Mesothelial cell of epicardium (in vitro differentiated cells): ENCODE results near the gene ADAR. TPM values are rescaled to one million over a fixed set of nuclear protein-coding genes. Genes with fewer than 3 reads are reported as not detected.

Source experiments
- DNase-seq, 2 experiments: peaks; one replicate each; pipeline ENCODE4 v3.0.0; 2021; ENCODE audit warnings: low spot score in 2 of 2; ENCODE audit not compliant: unreplicated experiment in 2 of 2
- H3K27ac Mint-ChIP-seq: 2 replicates; pipeline ENCODE4 v1.8.0; 2021; ENCODE audit warnings: mixed read lengths
- H3K27me3 Mint-ChIP-seq: 2 replicates; pipeline ENCODE4 v1.8.0; 2021; ENCODE audit warnings: low read depth, mixed read lengths
- H3K36me3 Mint-ChIP-seq: 2 replicates; pipeline ENCODE4 v1.8.0; 2021; ENCODE audit warnings: mixed read lengths
- H3K4me1 Mint-ChIP-seq: 2 replicates; pipeline ENCODE4 v1.8.0; 2021; ENCODE audit warnings: mixed read lengths
- H3K4me3 Mint-ChIP-seq: 2 replicates; pipeline ENCODE4 v1.8.0; 2021; ENCODE audit warnings: mild to moderate bottlenecking, moderate library complexity, mixed read lengths
- H3K9me3 Mint-ChIP-seq: 2 replicates; pipeline ENCODE4 v1.8.0; 2021; ENCODE audit warnings: mixed read lengths
- total RNA-seq: library from RNA; stranded (reverse); gene quantifications from 3 replicates; pipeline ENCODE4 v1.2.1, GENCODE V29; 2021
- TF ChIP-seq, protein P1 (sequence below): fragments of 200-600 bp; sonication (generic); IDR thresholded peaks from one replicate; pipeline ENCODE4 v1.5.0; 2021; ENCODE audit warnings: antibody characterized with exemption; ENCODE audit not compliant: unreplicated experiment

Gene ADAR
- total RNA-seq, 1 donor from 2014 or later, result 229 TPM

DNA sequence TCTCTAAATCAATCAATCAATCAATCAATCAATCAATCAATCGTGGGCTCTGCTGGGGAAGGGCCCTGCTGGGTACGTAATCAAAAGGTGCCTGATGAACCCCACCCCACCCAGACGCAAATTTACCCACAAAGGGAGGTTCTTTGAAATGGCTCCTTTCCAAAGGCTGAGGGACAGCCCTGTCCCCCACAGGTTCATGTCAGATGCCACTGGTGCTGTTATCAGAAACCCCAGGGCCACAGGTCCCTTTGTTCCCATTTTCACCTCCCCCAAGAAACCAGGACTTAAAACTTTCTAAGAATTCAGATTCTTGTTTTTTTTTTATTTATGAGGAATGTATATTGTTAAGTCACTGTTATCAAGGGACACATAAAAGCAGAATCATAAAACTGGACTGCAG lies 26.2 kb downstream of the ADAR start:
- Mint-ChIP-seq H3K4me1 (peaks cover 2% of the 10 kb centered on the region), H3K27ac (no peak overlapping the region), H3K9me3 (no peaks in the 10 kb centered on the region), H3K27me3 (no peaks in the 10 kb centered on the region), H3K4me3 (no peak overlapping the region), H3K36me3 (peaks cover 38% of the 10 kb centered on the region)
- DNase-seq, result no peak
- TF ChIP-seq, protein P1, sequence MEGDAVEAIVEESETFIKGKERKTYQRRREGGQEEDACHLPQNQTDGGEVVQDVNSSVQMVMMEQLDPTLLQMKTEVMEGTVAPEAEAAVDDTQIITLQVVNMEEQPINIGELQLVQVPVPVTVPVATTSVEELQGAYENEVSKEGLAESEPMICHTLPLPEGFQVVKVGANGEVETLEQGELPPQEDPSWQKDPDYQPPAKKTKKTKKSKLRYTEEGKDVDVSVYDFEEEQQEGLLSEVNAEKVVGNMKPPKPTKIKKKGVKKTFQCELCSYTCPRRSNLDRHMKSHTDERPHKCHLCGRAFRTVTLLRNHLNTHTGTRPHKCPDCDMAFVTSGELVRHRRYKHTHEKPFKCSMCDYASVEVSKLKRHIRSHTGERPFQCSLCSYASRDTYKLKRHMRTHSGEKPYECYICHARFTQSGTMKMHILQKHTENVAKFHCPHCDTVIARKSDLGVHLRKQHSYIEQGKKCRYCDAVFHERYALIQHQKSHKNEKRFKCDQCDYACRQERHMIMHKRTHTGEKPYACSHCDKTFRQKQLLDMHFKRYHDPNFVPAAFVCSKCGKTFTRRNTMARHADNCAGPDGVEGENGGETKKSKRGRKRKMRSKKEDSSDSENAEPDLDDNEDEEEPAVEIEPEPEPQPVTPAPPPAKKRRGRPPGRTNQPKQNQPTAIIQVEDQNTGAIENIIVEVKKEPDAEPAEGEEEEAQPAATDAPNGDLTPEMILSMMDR, result no peak

DNA sequence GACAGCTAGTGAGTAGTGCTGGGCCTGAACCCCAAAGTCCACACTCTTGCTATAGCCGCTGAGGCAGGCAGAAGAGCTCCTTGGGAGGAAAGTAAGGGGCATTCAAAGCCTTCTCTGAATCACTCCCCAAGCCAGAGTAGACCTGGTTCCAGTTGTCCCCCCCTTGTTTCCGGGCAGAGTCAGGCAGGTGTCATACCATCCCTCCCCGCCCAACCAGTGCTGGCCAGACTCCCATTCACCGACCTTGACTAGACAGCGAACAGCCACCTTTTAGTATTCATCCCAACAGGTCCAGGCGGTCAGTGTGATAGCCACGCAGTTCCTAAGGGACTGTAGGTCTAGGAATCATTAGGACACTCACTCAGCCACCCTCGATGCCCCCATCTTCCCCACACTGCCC lies 28.6 kb downstream of the ADAR start:
- no peak overlapping the region for H3K4me3 Mint-ChIP-seq

DNA sequence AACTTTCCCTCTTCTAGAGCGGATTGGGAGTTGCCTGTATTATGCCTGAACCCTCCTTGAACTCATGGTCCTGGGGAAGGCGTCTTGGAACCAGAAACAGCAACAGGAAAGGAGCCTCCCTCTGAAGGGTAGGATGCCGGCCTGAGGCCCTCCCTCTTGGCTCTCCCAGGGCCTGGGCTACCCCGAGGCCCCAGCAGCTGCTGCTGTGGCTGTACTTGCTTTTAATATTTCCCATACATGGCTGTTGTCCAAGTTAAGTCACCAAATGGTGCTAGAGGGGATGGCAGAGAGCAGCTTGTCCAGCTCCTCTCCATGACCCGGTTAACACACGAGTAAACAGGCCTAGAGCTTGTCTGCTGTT lies 29.9 kb downstream of the ADAR start:
- no peak for DNase-seq
- no peaks in the 10 kb centered on the region for H3K9me3 Mint-ChIP-seq

More for the DNA sequence above, 28.6 kb downstream of the ADAR start:
- TF ChIP-seq, protein P1, result no peak
- Mint-ChIP-seq H3K27me3 (no peaks in the 10 kb centered on the region), H3K27ac (no peak overlapping the region), H3K9me3 (no peaks in the 10 kb centered on the region), H3K4me1 (peaks cover 14% of the 10 kb centered on the region), H3K36me3 (peaks cover 18% of the 10 kb centered on the region)
- DNase-seq, result no peak

DNA sequence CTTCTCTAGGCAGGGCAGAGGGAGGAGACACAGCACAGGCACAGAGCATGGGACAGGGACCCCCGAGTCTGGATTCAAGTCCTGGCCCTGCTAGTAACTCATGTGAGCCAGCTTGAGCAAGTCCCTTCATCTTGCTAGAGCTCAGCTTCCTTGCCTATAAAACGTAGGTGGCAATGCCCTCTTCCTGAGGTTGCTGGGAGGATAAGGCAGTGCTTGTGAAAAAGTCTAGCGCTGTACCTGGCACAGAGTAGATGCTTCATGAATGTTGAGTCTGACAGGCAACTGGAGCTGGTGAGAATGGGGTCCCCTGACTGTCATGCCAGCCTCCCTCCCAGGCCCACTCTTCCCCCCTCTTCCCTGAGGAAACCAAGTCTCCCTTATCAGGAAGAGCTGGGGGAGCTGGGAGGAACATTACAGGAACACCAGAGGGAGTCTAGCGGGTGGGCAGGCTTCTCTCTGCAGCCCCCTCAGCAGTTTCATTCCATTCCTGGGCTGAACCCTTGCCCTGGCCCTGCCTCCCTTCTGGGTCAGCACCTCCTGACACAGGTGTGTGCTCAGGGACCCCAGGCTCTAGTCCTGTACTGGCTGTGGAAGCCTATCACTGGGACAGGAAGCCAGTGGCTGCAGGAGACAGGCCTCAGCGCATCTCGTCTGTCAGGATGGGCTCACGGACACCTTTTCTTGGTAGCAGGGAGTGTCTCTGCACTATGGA lies 30.5 kb downstream of the ADAR start:
- Mint-ChIP-seq H3K9me3 (no peaks in the 10 kb centered on the region), H3K36me3 (peaks cover 14% of the 10 kb centered on the region), H3K4me1 (peaks cover 16% of the 10 kb centered on the region), H3K4me3 (no peak overlapping the region), H3K27ac (peak overlapping the region; percentile 32), H3K27me3 (peaks cover 1% of the 10 kb centered on the region)
- DNase-seq, result no peak
- TF ChIP-seq, protein P1, result no peak

More for the DNA sequence above, 29.9 kb downstream of the ADAR start:
- H3K27me3 Mint-ChIP-seq, result peaks cover 1% of the 10 kb centered on the region
- TF ChIP-seq, protein P1, result no peak
- peaks cover 14% of the 10 kb centered on the region for H3K36me3 Mint-ChIP-seq
- H3K4me3 Mint-ChIP-seq, result no peak overlapping the region
- peak overlapping the region; percentile 32 for H3K27ac Mint-ChIP-seq
- H3K4me1 Mint-ChIP-seq, result peaks cover 16% of the 10 kb centered on the region

DNA sequence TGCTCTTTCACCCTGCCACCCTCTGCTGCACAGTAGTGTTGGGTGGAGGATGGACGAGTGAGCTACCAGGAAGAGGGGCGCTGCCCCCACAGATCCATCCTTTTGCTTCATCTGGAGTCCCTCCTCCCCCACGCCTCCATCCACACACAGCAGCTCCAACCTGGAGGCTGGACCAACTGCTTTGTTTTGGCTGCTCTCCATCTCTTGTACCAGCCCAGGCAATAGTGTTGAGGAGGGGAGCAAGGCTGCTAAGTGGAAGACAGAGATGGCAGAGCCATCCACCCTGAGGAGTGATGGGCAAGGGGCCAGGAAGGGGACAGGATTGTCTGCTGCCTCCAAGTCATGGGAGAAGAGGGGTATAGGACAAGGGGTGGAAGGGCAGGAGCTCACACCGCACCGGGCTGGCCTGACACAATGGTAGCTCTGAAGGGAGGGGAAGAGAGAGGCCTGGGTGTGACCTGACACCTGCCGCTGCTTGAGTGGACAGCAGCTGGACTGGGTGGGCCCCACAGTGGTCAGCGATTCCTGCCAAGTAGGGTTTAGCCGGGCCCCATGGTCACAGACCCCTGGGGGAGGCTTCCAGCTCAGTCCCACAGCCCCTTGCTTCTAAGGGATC lies 31.9 kb downstream of the ADAR start:
- TF ChIP-seq, protein P1, result no peak
- no peak overlapping the region for H3K4me3 Mint-ChIP-seq
- no peaks in the 10 kb centered on the region for H3K9me3 Mint-ChIP-seq
- H3K27me3 Mint-ChIP-seq, result peaks cover 7% of the 10 kb centered on the region
- peaks cover 16% of the 10 kb centered on the region for H3K4me1 Mint-ChIP-seq
- no peak for DNase-seq
- H3K36me3 Mint-ChIP-seq, result peaks cover 10% of the 10 kb centered on the region
- no peak overlapping the region for H3K27ac Mint-ChIP-seq
